Measurements from ENCODE around the gene ADAM15.

- TF ChIP-seq CTCF (IDR thresholded peaks at IDR 0.05), result no peak
- TF ChIP-seq POLR2A (IDR thresholded peaks at IDR 0.05), result no peak
Observed at GRCh38 chr1:155076371-155076770, 25.3 kb downstream of the ADAM15 start.
